ENCODE measurements around the gene COPB2.

DNA sequence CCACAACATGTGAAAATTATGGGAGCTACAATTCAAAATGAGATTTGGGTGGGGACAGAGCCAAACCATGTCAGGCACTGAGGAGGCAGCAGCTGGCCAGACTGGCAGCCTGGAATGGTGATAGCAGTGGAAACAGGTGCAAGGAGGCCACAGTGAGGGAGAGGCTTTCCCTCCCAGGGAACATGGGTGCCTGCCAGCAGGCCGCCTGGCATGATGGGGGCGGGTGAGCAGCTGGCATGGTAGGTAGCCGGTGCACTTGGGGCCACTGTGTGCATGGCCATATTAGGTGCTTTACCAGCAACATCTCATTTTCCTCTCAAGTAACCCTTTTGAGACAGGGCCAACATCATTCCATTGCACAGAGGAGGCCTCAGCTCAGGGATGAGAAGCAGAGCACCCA, 63.9 kb downstream of the COPB2 start:
- TF ChIP-seq, protein P1, sequence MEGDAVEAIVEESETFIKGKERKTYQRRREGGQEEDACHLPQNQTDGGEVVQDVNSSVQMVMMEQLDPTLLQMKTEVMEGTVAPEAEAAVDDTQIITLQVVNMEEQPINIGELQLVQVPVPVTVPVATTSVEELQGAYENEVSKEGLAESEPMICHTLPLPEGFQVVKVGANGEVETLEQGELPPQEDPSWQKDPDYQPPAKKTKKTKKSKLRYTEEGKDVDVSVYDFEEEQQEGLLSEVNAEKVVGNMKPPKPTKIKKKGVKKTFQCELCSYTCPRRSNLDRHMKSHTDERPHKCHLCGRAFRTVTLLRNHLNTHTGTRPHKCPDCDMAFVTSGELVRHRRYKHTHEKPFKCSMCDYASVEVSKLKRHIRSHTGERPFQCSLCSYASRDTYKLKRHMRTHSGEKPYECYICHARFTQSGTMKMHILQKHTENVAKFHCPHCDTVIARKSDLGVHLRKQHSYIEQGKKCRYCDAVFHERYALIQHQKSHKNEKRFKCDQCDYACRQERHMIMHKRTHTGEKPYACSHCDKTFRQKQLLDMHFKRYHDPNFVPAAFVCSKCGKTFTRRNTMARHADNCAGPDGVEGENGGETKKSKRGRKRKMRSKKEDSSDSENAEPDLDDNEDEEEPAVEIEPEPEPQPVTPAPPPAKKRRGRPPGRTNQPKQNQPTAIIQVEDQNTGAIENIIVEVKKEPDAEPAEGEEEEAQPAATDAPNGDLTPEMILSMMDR (IDR thresholded peaks at IDR 0.05): no peak
- no peak for TF ChIP-seq YY1 (IDR thresholded peaks at IDR 0.05; ENCODE audit: low read depth)
- no peak for TF ChIP-seq FOXM1 (IDR thresholded peaks at IDR 0.05; ENCODE audit: low read depth)

Measured in SK-N-SH (cell line).